ENCODE measurements around the gene KCND2.

The KCND2 gene

DNA sequence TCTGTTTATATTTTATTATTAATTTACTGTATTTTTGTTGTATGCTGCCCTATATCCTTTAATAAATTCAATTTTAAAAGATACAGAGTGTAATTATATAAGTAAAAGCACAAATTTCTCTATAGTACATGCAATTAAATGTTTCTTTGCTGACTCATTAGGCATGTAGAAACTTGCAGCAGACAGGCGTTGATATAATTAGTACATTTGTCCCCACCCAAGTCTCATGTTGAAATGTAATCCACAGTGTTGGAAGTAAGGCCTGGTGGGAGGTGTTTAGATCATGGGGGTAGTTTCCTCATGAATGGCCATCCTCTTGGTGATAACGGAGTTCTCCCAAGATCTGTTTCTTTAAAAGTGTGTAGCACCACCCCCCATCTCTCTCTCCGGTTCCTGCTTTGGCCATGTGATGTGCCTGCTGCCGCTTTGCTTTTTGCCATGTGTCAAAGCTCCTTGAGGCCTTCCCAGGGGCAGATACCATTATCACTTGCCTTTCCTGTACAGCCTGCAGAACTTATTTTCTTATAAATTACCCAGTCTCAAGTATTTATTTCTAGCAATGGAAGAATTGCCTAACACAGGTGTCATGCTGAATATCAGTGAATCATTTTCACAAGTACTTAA, 521.2 kb downstream of the KCND2 start:
- H3K4me2 ChIP-seq (ENCODE audit: low read length), result no peak overlapping the region
- H3K9ac ChIP-seq (ENCODE audit: low read length), result no peak overlapping the region

DNA sequence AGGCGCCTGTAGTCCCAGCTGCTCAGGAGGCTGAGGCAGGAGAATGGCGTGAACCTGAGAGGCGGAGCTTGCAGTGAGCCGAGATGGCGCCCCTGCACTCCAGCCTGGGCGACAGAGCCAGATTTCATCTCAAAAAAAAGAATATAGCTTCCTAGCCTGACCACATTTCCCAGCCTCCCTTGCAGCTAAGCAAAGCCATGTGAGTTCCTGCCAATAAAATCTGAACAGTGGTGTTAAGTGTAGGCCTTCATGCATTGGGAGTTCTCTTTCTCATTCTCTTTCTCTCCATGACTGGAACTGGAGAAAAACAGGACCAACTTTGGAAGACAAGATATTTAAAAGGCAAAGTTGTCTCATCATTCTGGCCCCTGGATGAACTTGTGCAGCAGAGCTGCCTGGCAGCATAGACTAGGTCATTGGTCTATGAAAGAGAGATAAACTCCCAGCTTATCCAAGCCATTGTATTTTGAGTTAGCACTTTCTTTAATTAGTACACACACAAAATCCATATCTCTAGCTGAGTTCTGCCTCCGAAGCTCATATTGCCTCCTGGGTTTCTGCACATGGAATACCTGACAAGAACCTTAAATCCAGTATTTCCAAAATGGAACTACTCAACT, 524.2 kb downstream of the KCND2 start:
- Histone ChIP-seq H3F3A (ENCODE audit: insufficient read depth, low read length) (no peaks in the 10 kb centered on the region), H3K4me2 (ENCODE audit: low read length) (no peak overlapping the region), H3K4me3 (ENCODE audit: low read depth, low read length, poor library complexity, severe bottlenecking) (no peak overlapping the region), H3K4me1 (ENCODE audit: insufficient read depth, low read length, severe bottlenecking) (no peaks in the 10 kb centered on the region), H3K79me2 (ENCODE audit: insufficient read depth, low read length) (no peaks in the 10 kb centered on the region), H2AFZ (ENCODE audit: low read length) (no peak overlapping the region), H3K9ac (ENCODE audit: low read length) (no peak overlapping the region), H3K27ac (ENCODE audit: low read depth, low read length, poor library complexity, severe bottlenecking) (no peak overlapping the region), H3K36me3 (ENCODE audit: insufficient read depth, low read length) (no peaks in the 10 kb centered on the region), H3K27me3 (ENCODE audit: insufficient read depth, low read length) (no peaks in the 10 kb centered on the region), H4K20me1 (ENCODE audit: insufficient read depth, low read length) (no peaks in the 10 kb centered on the region), H3K9me2 (ENCODE audit: low read depth, low read length) (no peaks in the 10 kb centered on the region), H3K9me3 (ENCODE audit: low read length) (no peaks in the 10 kb centered on the region)
- TF ChIP-seq, protein P1, sequence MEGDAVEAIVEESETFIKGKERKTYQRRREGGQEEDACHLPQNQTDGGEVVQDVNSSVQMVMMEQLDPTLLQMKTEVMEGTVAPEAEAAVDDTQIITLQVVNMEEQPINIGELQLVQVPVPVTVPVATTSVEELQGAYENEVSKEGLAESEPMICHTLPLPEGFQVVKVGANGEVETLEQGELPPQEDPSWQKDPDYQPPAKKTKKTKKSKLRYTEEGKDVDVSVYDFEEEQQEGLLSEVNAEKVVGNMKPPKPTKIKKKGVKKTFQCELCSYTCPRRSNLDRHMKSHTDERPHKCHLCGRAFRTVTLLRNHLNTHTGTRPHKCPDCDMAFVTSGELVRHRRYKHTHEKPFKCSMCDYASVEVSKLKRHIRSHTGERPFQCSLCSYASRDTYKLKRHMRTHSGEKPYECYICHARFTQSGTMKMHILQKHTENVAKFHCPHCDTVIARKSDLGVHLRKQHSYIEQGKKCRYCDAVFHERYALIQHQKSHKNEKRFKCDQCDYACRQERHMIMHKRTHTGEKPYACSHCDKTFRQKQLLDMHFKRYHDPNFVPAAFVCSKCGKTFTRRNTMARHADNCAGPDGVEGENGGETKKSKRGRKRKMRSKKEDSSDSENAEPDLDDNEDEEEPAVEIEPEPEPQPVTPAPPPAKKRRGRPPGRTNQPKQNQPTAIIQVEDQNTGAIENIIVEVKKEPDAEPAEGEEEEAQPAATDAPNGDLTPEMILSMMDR (IDR thresholded peaks at IDR 0.05; ENCODE audit: low read length), result no peak
- no peak for TF ChIP-seq EZH2 (IDR thresholded peaks at IDR 0.05; ENCODE audit: borderline replicate concordance, low read length)

More for the DNA sequence above, 521.2 kb downstream of the KCND2 start:
- Histone ChIP-seq H2AFZ (ENCODE audit: low read length) (no peak overlapping the region), H3K79me2 (ENCODE audit: insufficient read depth, low read length) (no peaks in the 10 kb centered on the region), H3K9me2 (ENCODE audit: low read depth, low read length) (no peaks in the 10 kb centered on the region), H3K4me1 (ENCODE audit: insufficient read depth, low read length, severe bottlenecking) (no peaks in the 10 kb centered on the region), H3K27ac (ENCODE audit: low read depth, low read length, poor library complexity, severe bottlenecking) (no peak overlapping the region), H3K27me3 (ENCODE audit: insufficient read depth, low read length) (no peaks in the 10 kb centered on the region), H3K9me3 (ENCODE audit: low read length) (no peaks in the 10 kb centered on the region), H4K20me1 (ENCODE audit: insufficient read depth, low read length) (no peaks in the 10 kb centered on the region), H3K4me3 (ENCODE audit: low read depth, low read length, poor library complexity, severe bottlenecking) (no peak overlapping the region), H3F3A (ENCODE audit: insufficient read depth, low read length) (no peaks in the 10 kb centered on the region), H3K36me3 (ENCODE audit: insufficient read depth, low read length) (no peaks in the 10 kb centered on the region)
- TF ChIP-seq EZH2 (IDR thresholded peaks at IDR 0.05; ENCODE audit: borderline replicate concordance, low read length), result no peak
- TF ChIP-seq, protein P1 (IDR thresholded peaks at IDR 0.05; ENCODE audit: low read length), result no peak

- Histone ChIP-seq H3K27ac (ENCODE audit: low read depth, low read length, poor library complexity, severe bottlenecking) (no peak overlapping the region), H3K36me3 (ENCODE audit: insufficient read depth, low read length) (no peaks in the 10 kb centered on the region), H2AFZ (ENCODE audit: low read length) (no peak overlapping the region), H3K9me3 (ENCODE audit: low read length) (no peaks in the 10 kb centered on the region), H3K9me2 (ENCODE audit: low read depth, low read length) (no peaks in the 10 kb centered on the region), H3K4me2 (ENCODE audit: low read length) (no peak overlapping the region), H3K4me1 (ENCODE audit: insufficient read depth, low read length, severe bottlenecking) (no peaks in the 10 kb centered on the region), H3K4me3 (ENCODE audit: low read depth, low read length, poor library complexity, severe bottlenecking) (no peak overlapping the region), H3K9ac (ENCODE audit: low read length) (no peak overlapping the region), H4K20me1 (ENCODE audit: insufficient read depth, low read length) (no peaks in the 10 kb centered on the region), H3K27me3 (ENCODE audit: insufficient read depth, low read length) (no peaks in the 10 kb centered on the region), H3K79me2 (ENCODE audit: insufficient read depth, low read length) (no peaks in the 10 kb centered on the region), H3F3A (ENCODE audit: insufficient read depth, low read length) (no peaks in the 10 kb centered on the region)
- TF ChIP-seq, protein P1 (IDR thresholded peaks at IDR 0.05; ENCODE audit: low read length), result no peak
Observed at GRCh38 chr7:120799147-120799546, 526.2 kb downstream of the KCND2 start.
